HG03460 (cell line): Measurements from ENCODE around the gene TRPM5.

Source experiments
- ATAC-seq: cut with Tn5 transposase; IDR thresholded peaks from one replicate; pipeline ENCODE4 v1.9.1; 2021; ENCODE audit not compliant: unreplicated experiment

The TRPM5 gene

GRCh38 chr11:2421996-2422395 lies 22.3 kb downstream of the TRPM5 start:
- ATAC-seq = no peak

DNA sequence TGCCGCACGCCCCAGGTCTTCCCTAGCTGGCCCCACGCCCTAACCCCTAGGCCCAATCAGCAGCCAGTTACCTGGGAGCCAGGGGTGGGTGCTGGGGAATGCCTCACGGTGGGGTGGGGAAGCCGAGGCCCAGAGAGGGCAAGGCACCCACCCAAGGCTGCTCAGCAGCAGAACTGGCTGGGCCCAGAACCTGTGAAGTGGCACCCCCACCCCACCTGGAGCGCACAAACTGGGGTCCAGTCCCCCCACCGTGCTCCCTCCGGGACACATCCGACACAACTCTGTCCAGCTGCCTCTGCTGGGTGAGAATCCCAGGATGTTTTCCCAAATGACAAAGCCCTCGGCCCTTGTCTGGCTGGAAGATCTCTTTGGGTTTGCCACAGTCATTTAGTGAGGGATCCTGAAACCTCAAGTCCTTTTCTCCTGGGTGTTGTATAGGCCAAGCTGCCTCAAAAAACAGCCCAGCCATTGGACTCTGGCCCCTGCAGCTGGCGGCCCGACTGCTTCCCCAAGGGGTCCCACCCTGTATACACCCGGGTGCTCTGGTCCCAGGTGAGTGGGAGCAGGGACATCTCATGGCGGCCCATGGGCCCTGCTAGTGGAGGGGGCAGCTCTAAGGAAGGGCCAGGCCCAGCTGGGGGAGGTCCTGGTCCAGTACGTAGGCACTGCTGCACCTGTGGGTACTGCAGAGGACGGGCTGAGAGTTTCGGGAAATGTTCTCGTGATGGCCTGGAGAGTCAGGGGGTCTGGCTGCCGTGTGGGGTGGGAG lies 22.9 kb downstream of the TRPM5 start:
- no peak for ATAC-seq

- peak; percentile 74 for ATAC-seq
These were observed 23.6 kb downstream of the TRPM5 start for GRCh38 chr11:2420502-2421225.

DNA sequence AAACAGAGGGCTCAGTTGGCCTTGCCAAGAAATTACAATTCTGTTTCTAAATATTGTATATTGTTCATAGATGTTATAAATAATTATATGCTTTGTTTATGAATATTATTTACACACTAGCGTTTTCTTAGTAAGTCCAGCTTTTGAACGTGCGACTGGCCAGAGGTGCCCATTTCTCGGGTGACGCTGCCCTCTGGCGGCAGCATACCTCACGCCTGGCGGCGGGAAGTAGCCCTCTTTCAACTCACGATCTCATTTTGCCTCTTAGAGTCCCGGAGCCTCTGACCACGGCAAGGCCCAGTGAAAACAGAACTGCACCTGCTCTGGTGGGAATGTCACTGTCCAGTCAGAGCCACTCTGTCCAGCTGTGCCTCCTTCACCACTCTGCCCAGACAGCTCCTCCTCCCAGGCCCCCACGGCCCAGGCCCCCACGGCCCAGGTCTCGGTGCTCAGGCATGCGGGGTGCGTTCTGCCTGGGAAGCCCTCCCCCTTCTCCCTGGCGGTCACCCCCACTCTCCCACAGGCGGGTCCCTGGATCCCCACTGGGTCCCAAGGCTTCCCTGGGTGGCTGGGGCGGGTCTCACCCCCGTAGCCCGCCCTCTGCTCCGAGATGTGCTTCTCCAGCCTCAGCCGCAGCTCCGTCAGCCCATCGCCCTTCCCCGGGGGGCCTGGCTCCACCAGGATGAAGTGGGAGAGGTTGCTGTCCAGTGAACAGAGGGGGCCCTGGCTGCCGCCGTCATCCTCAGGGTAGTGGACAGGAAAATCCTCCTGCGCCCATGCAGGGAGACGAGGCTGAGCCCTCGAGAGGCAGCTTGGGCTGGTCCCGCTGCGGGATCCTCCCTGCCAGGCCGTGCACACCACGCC lies 24.4 kb downstream of the TRPM5 start:
- no peak for ATAC-seq

GRCh38 chr11:2418693-2419360 lies 25.5 kb downstream of the TRPM5 start:
- no peak for ATAC-seq

GRCh38 chr11:2417856-2418692 lies 26.2 kb downstream of the TRPM5 start:
- ATAC-seq = no peak

DNA sequence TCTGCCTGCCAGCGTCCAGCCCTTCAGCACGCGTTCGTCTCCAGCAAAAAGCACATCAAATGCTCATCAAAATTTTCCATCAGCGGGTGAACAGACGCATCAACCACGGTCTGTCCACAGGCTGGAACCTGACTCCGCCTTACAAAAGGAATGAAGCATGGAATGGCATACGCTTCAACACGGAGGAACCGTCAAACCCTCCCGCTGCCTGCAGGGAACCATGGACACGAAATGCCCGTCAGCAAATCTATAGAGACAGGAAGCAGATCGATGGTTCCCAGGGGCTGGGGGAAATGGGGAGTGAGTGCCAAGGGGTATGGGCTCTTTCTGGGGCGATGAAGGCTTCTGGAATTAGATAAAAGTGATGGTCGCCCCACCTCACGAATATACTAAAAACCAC lies 27.5 kb downstream of the TRPM5 start:
- ATAC-seq = no peak

- no peak for ATAC-seq
These were observed 28.5 kb downstream of the TRPM5 start for GRCh38 chr11:2415601-2416380.

DNA sequence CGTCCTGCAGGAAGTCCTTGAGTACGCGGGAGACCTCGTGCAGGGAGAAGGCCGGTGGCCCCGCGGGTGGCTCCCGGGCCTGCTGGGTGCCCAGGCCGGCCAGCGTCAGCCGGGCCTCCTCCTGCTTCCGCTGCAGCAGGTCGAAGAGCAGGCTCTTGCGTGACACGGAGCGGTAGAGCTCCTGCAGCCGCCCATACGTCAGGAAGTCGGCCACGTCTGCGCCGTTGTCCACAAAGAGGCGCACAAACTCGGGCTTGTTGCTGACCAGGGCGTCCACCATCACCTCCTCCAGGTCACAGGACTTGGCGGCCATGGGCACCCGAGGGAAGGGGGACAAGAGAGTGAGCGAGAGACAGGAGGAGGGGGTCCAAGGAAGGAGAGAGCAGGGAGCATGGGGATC lies 29.1 kb downstream of the TRPM5 start:
- ATAC-seq = no peak

GRCh38 chr11:2414616-2415015 lies 29.7 kb downstream of the TRPM5 start:
- no peak for ATAC-seq

- ATAC-seq = no peak
These were observed 30.4 kb downstream of the TRPM5 start for GRCh38 chr11:2413742-2414579.

GRCh38 chr11:2412323-2412722 lies 32.0 kb downstream of the TRPM5 start:
- ATAC-seq = no peak

- ATAC-seq = no peak
These were observed 32.6 kb downstream of the TRPM5 start for GRCh38 chr11:2411446-2412305.

- ATAC-seq = no peak
These were observed 33.7 kb downstream of the TRPM5 start for GRCh38 chr11:2410616-2411015.

DNA sequence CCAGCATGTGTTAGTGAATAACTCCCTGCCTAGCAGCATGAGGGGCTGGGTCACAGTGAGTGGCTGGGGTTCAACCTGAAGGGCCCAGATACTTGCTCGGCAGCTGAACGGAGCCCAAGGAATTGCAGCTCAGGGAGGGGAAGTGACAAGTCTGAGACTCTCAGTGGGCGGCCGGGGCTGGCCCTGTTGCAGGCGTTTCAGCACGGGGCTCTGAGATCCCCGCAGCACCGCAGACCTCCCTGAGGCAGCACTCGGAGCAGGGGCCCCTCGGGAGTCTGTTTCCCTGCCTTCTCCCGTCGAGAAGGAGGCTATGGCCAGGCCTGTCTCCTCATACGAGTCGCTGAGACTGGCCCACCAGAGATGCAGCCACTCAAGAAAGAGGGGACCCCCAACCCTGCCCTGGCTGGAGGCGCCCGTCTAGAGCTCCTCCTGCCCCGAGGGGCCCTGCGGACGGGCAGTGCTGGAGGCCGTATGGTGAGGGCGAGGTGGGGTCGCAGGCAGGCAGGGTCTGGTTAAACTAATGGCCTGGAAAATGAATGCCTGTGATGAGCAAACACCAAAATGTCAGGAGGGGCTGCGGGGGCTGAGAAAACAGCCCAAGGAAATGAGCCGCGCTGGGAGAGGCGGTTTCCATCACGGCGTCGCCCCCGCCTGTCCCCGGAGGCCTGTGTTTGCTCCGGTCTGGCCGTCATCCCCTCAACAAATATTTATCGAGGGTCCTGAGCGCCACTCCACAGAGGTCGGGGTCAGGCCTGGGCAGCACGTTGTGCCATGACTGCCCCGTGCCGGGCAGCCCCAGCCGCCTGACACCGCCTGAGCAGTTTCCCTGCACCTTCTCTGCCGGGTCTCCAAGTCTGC lies 34.5 kb downstream of the TRPM5 start:
- ATAC-seq = no peak

GRCh38 chr11:2409126-2409525 lies 35.2 kb downstream of the TRPM5 start:
- ATAC-seq = no peak

DNA sequence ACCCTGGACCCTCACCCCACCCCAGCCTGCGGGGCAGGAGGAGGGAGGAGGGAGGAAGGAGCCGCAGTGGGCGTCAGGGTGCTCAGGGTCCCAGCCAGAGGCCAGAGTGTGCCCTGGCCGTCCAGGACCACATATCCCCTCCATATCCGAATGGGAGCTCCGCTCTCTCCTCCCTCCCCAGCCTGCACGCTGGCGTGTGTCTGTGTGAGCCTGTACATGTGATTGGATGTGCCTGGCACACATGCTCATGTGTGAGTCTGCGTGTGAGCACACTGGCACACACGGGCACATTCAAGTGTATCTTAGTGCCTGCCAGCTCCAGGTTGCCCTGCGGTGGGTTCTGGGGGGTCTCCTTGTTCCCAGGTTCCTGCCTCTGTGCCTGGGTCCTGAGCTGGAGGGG lies 35.6 kb downstream of the TRPM5 start:
- no peak for ATAC-seq
